Stomach (tissue), 9 donors: ENCODE data around the gene RUFY3. TPM values are rescaled to one million over a fixed set of nuclear protein-coding genes. Genes with fewer than 3 reads are reported as not detected.

Experiments
- DNase-seq, 2 donors: peaks; one replicate each; pipeline versions ENCODE4 v3.0.0 to v3.0.0-alpha.2; 2013 to 2019
- H3K27ac ChIP-seq, 5 donors: fragments of 200-600 bp in 4 of 5; sonication (generic) in 4 of 5; one replicate each; pipeline ENCODE4 v1.5.1; 2013 to 2019; ENCODE audit warnings: mild to moderate bottlenecking in 1 of 5, moderate library complexity in 1 of 5
- H3K27me3 ChIP-seq, 3 donors: fragments of 200-600 bp; sonication (generic); one replicate each; pipeline ENCODE4 v1.5.1; 2017 to 2019; ENCODE audit warnings: mixed run types in 1 of 3
- H3K36me3 ChIP-seq, 4 donors: fragments of 200-600 bp; sonication (generic); 1 replicate in 3 of 4; 2 replicates in 1 of 4; pipeline ENCODE4 v1.5.1; 2016 to 2019
- H3K4me1 ChIP-seq, 4 donors: fragments of 200-600 bp; sonication (generic); one replicate each; pipeline ENCODE4 v1.5.1; 2016 to 2019
- H3K4me3 ChIP-seq, 4 donors: fragments of 200-600 bp; sonication (generic) in 3 of 4; one replicate each; pipeline ENCODE4 v1.5.1; 2016 to 2019; ENCODE audit warnings: mild to moderate bottlenecking in 1 of 4
- H3K9me3 ChIP-seq, 4 donors: fragments of 200-600 bp; sonication (generic); one replicate each; pipeline ENCODE4 v1.5.1; 2016 to 2019
- CTCF ChIP-seq, 7 experiments: fragments of 450-650 bp in 4 of 7; fragments of 200-600 bp in 3 of 7; sonication (generic) in 3 of 7; IDR thresholded peaks; one replicate each; pipeline ENCODE4 v1.5.1; 2016 to 2019; ENCODE audit warnings: antibody characterized with exemption in 7 of 7, control low read depth in 2 of 7, mild to moderate bottlenecking in 1 of 7
- EP300 ChIP-seq: sonication (generic); formaldehyde crosslinking; IDR thresholded peaks from one replicate; pipeline ENCODE4 v1.6.1; 2017; ENCODE audit warnings: antibody characterized with exemption
- POLR2A ChIP-seq, 4 donors: fragments of 450-650 bp; IDR thresholded peaks; one replicate each; pipeline ENCODE4 v1.6.1; 2016; ENCODE audit warnings: antibody characterized with exemption in 4 of 4, control low read depth in 2 of 4, mild to moderate bottlenecking in 1 of 4, moderate library complexity in 1 of 4
- POLR2AphosphoS5 ChIP-seq, 3 donors: sonication (generic); formaldehyde crosslinking; IDR thresholded peaks; one replicate each; pipeline ENCODE4 v1.6.1; 2016; ENCODE audit warnings: antibody characterized with exemption in 3 of 3
- WGBS, 5 donors: extraction: QIAGEN DNeasy Blood & Tissue Kit in 3 of 5; methylation state at CpG; one replicate each; pipeline versions ENCODE4 v1.1.5 to v1.1.7; 2013 to 2018; 5-methylcytosine and 5-hydroxymethylcytosine counted together
- intact Hi-C: fragments of 100-400 bp; cut with DNase I; formaldehyde crosslinking; loops from one replicate; pipeline ENCODE4 v1.15.1; 2023; ENCODE audit warnings: low total_unique reads
- polyA plus RNA-seq, 3 donors: library from polyadenylated mRNA; stranded (reverse); fragments of 200-250 nt; gene quantifications; one replicate each; pipeline ENCODE4 v1.2.3, GENCODE V29; 2013
- total RNA-seq, 5 donors: library from RNA; depleted of rRNA; stranded (reverse); fragments of >200 nt; gene quantifications; one replicate each; pipeline versions ENCODE4 v1.1.0 to v1.2.3, GENCODE V29; 2014 to 2016
- donor health status: healthy with polysubstance abuse.
- donor health status: Bipolar disorder and iron deficiency.
- donor health status: healthy.

RUFY3 gene
- total and polyA plus RNA-seq, 8 donors: 13.2 to 120 (median 51.3) TPM

- intact Hi-C loops: no loop called here
- no peak overlapping the region for H3K4me3 ChIP-seq
- no peak for TF ChIP-seq EP300
- no peak for TF ChIP-seq POLR2A (IDR thresholded peaks at IDR 0.05)
- no peak for DNase-seq
- H3K9me3 ChIP-seq: no peaks in the 10 kb centered on the region
- no peaks in the 10 kb centered on the region for H3K27me3 ChIP-seq
- peaks cover 28 to 99% (median 96%) of the 10 kb centered on the region in 4 donors for H3K36me3 ChIP-seq
- H3K27ac ChIP-seq: no peak overlapping the region
- no peaks in the 10 kb centered on the region for H3K4me1 ChIP-seq
- WGBS, 5 donors: 88 to 100% (median 93%) methylated on average over 1 of the region's 1 CpG
Observed at GRCh38 chr4:70788733-70789132, 67.0 kb downstream of the RUFY3 start.

- H3K27ac ChIP-seq: no peak overlapping the region
- DNase-seq: no peak
- H3K36me3 ChIP-seq: peaks cover 15 to 99% (median 97%) of the 10 kb centered on the region in 4 donors
- intact Hi-C loops: no loop called here
- H3K4me1 ChIP-seq: no peaks in the 10 kb centered on the region
- no peak overlapping the region for H3K4me3 ChIP-seq
- no peaks in the 10 kb centered on the region for H3K9me3 ChIP-seq
- 90 to 93% (median 92%) methylated on average over 6 of the region's 6 CpGs for WGBS, 5 donors
- no peaks in the 10 kb centered on the region for H3K27me3 ChIP-seq
- no peak for TF ChIP-seq POLR2A (IDR thresholded peaks at IDR 0.05)
- TF ChIP-seq CTCF (IDR thresholded peaks at IDR 0.05): no peak
- TF ChIP-seq POLR2AphosphoS5 (IDR thresholded peaks at IDR 0.05): no peak
- no peak for TF ChIP-seq EP300
Observed at GRCh38 chr4:70793626-70794025, 71.9 kb downstream of the RUFY3 start.

- H3K9me3 ChIP-seq: no peaks in the 10 kb centered on the region
- no peak overlapping the region for H3K27ac ChIP-seq
- H3K27me3 ChIP-seq: no peaks in the 10 kb centered on the region
- 80 to 89% (median 84%) methylated on average over 1 of the region's 1 CpG for WGBS, 5 donors
- TF ChIP-seq EP300 (no peak), POLR2A (IDR thresholded peaks at IDR 0.05) (no peak), CTCF (IDR thresholded peaks at IDR 0.05) (no peak)
- no peaks in the 10 kb centered on the region for H3K4me1 ChIP-seq
- no peak overlapping the region for H3K4me3 ChIP-seq
- DNase-seq: peak in 1 of 2 donors; percentile 9
- H3K36me3 ChIP-seq: peaks cover 0 to 71% (median 65%) of the 10 kb centered on the region in 4 donors
- intact Hi-C loops: no loop called here
Observed at GRCh38 chr4:70801265-70801809, 79.6 kb downstream of the RUFY3 start.

GRCh38 chr4:70802928-70803580 lies 81.3 kb downstream of the RUFY3 start:
- intact Hi-C loops: no loop called here
- 76 to 85% (median 82%) methylated on average over 5 of the region's 5 CpGs for WGBS, 5 donors

More at GRCh38 chr4:70802928-70803580, 81.3 kb downstream of the RUFY3 start:
- no peak for TF ChIP-seq POLR2A (IDR thresholded peaks at IDR 0.05)
- no peak for TF ChIP-seq CTCF (IDR thresholded peaks at IDR 0.05)
- no peak for TF ChIP-seq POLR2AphosphoS5 (IDR thresholded peaks at IDR 0.05)
- no peak for TF ChIP-seq EP300
- Histone ChIP-seq H3K27me3 (no peaks in the 10 kb centered on the region), H3K27ac (no peak overlapping the region), H3K9me3 (no peaks in the 10 kb centered on the region), H3K4me1 (no peaks in the 10 kb centered on the region), H3K4me3 (no peak overlapping the region), H3K36me3 (peaks cover 0 to 62% (median 54%) of the 10 kb centered on the region in 4 donors)
- DNase-seq: peak in 1 of 2 donors; percentile 10
